Stimulated activated CD4-positive, alpha-beta T cell treated with anti-CD3 and anti-CD28 coated beads, Interleukin-15, amount 100 ng/mL, for 1 hour (primary cell): ENCODE results near the gene ADRA2B.
"Not testable (repeated sequence)": the region's sequence is repeated elsewhere in the genome, so short reads cannot be mapped to it uniquely, and the experiment has no call there.

ENCODE experiments used
- DNase-seq, 2 donors: peaks; one replicate each; pipeline ENCODE4 v3.0.0-alpha.2; 2020; ENCODE audit warnings: low read depth in 1 of 2, low spot score in 1 of 2

Gene ADRA2B

DNA sequence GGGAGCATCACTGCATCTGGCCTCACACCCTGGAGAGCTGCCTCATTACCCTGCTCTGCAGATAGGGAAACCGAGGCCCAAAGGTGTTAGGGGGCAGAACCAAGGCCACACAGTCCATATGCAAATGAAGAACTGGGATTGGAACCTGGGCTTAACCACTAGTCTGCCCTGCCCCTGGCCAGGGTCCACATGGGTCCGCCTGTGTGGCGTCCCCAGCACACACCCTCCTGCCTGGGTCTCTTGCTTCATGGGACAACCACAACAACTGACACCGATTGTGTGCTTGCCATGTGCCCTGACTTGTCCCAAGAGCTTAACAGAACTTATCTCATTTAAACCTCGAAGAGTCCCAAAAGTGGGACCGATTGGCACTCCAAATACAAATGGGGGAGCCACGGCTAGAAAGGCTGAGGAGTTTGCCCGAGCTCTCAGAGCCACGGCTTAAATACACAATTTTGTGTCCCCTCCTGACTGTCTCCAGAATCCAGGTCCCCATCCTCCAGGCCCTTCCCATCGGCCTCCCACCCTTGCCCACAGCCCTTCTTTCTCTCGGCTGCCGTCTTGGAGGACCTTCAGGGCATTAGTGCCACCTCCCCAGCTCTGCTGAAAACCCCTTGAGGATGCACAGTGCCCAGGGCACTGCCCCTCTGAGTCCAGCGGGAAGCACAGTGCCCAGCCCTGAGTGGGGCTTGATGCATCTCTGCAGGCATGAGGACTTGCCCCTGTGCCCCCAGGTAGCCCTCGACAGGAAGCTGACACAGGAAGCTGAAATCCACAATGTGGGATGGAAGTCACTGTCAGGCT is 34.6 kb upstream of the ADRA2B start:
- no peak for DNase-seq

- no peak for DNase-seq
Observed at GRCh38 chr2:96150007-96150640, 33.8 kb upstream of the ADRA2B start.

GRCh38 chr2:96148410-96149217 is 32.2 kb upstream of the ADRA2B start:
- DNase-seq: peak; percentile 85 to 90

DNA sequence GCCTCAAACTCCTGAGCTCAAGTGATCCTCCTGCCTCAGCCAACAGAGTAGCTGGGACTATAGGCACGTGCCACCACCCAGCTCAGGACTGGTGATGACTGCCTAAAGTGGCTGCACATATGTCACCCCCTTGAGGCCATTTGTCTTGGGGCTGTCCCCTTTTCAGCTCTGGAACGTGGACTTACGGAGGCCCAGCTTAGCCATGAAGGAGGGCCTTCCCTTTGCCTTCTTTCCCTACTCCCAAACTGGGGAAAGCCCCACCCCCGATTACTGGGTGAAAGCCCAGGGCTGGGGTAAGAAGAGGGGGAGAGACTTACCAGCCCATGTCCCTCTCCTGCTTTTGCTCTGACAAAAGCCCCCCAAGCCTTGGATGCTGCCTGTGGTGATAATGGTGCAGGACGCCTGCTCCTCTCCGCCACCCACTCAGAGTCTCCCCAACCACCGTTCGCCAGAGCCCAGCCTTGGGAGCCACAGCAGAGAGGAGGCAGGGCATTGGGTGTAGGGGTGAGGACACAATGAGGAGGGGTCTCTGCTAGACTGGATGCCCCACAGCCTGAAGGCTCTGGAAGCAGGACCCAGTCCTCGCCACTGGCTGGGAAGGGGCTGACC is 31.3 kb upstream of the ADRA2B start:
- DNase-seq: no peak

GRCh38 chr2:96146881-96147592 is 30.7 kb upstream of the ADRA2B start:
- no peak for DNase-seq

DNA sequence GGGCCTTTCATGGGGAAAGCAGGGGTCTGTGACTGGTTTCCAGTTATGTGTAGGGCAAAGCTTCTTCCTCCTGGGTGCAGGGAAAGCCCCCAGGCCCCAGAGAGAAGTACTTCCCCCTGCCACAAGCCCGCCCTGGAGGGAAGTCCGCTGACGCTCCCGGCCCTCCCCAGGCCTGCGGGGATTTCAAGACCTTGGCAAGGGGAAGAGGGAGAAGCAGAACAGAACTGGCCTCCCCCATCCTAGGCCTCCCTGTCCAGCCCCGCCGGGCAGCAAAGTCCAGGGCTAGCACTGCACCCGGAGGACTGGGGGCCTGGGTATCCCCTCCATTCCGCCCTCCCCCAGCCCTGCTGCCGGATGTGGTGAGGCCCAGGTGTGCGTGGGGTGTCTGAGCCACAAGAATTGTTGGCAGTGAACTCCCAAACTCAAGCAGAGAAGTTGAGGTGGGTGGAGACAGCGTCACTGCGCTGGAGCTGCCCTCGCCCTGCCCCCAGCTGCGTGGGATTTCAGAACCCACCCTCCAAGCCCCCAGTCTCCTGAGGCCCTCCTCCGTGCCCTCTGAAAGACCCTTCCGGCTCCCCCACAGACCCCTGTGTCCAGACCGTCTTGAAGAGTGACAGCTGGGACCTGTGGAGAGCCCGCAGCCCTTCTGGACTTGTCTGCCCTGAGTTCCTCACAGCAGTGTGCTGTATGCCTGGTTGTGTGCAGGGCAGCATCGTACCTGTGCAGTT is 29.9 kb upstream of the ADRA2B start:
- peak; percentile 74 to 80 for DNase-seq

- DNase-seq: no peak
Observed at GRCh38 chr2:96145848-96146152, 29.4 kb upstream of the ADRA2B start.

GRCh38 chr2:96145036-96145847 is 28.9 kb upstream of the ADRA2B start, which contains the start of gene DUSP2:
DUSP2 (minus strand) TSS chr2:96145440; CDS start chr2:96145354, 86 bp downstream.
- peak; percentile 87 to 90 for DNase-seq

- peak in 1 of 2 donors; percentile 36 for DNase-seq
Observed at GRCh38 chr2:96144481-96145035, 28.2 kb upstream of the ADRA2B start.

GRCh38 chr2:96143848-96144480 is 27.6 kb upstream of the ADRA2B start:
- DNase-seq: peak in 1 of 2 donors; percentile 36

GRCh38 chr2:96143231-96143847 is 27.0 kb upstream of the ADRA2B start:
- no peak for DNase-seq

DNA sequence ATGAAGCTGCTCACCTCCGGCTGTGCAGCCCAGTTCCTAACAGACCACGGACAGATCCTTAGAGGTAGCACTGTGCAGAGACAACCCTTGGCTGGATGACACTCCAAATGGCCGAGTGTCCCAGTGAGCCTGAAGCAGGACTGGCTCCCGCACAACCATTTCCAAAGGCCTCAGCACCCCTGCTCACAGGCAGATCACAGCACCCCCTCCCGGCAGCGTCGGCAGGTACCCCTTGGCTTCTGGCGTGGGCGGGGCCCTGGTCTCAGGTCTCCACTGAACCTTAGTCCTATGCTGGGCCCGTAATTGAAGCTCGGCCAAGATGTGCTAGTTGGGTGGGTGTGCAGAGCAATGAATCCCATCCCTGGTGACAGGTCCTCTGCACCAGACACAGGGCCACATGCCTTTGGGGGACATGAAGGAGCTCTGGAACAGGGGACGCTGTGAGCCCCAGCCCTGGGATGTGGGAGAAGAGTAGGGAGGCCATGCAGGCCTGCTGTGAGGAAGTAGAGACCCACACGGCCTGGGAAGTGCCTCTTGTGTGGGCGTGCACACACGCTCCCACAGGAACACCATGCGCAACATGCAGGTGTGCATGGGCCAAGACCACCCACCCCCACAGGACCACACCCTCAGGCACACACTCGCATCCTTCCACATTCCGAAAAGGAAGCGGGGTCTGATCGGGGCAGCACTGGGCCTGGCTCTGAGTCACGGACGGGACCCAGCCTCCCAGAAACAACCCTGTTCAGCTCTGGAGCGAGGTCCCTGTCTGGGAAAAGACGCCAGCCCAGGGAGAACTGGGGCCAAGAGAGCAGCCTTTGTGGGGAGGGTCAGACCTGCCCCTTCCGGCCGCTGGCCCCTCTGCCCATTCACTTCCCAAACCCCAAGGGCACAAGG is 26.1 kb upstream of the ADRA2B start:
- DNase-seq: peak; percentile 63 to 64

GRCh38 chr2:96141624-96141967 is 25.2 kb upstream of the ADRA2B start:
- not testable (repeated sequence) for DNase-seq

GRCh38 chr2:96140941-96141623 is 24.7 kb upstream of the ADRA2B start:
- DNase-seq: peak in 1 of 2 donors; percentile 29

GRCh38 chr2:96139181-96139758 is 22.9 kb upstream of the ADRA2B start:
- no peak for DNase-seq
